Chondrocyte (in vitro differentiated cells): ENCODE data around the gene CERK. TPM values are rescaled to one million over a fixed set of nuclear protein-coding genes. Genes with fewer than 3 reads are reported as not detected.
A peak's percentile ranks its signal among the peaks of the same experiment; 100 is the strongest.

Source experiments
- DNase-seq: peaks from one replicate; pipeline ENCODE4 v3.0.0; 2021; ENCODE audit warnings: mixed read lengths, low spot score
- H3K27ac Mint-ChIP-seq: one replicate; pipeline ENCODE4 v1.8.0; 2021; ENCODE audit warnings: mild to moderate bottlenecking, moderate library complexity, mixed read lengths; ENCODE audit not compliant: unreplicated experiment
- H3K27me3 Mint-ChIP-seq: 2 replicates; pipeline ENCODE4 v1.8.0; 2021; ENCODE audit warnings: low read depth, mixed read lengths
- H3K36me3 Mint-ChIP-seq: 2 replicates; pipeline ENCODE4 v1.8.0; 2021; ENCODE audit warnings: low read depth, mixed read lengths
- H3K4me1 Mint-ChIP-seq: 2 replicates; pipeline ENCODE4 v1.8.0; 2021; ENCODE audit warnings: low read depth, mild to moderate bottlenecking, mixed read lengths
- H3K4me3 Mint-ChIP-seq: one replicate; pipeline ENCODE4 v1.8.0; 2021; ENCODE audit warnings: mild to moderate bottlenecking, moderate library complexity, mixed read lengths; ENCODE audit not compliant: unreplicated experiment
- H3K9me3 Mint-ChIP-seq: 2 replicates; pipeline ENCODE4 v1.8.0; 2021; ENCODE audit warnings: low read depth, mixed read lengths
- CTCF ChIP-seq: fragments of 200-600 bp; sonication (generic); IDR thresholded peaks from 2 replicates; pipeline ENCODE4 v1.5.0; 2021; ENCODE audit warnings: antibody characterized with exemption, mild to moderate bottlenecking, moderate library complexity
- total RNA-seq: library from RNA; stranded (reverse); gene quantifications from 3 replicates; pipeline ENCODE4 v1.2.1, GENCODE V29; 2021

The CERK gene
- total RNA-seq, 1 donor from 2014 or later, result 28.8 TPM

- H3K27ac Mint-ChIP-seq, result no peak overlapping the region
- H3K36me3 Mint-ChIP-seq, result peaks cover 4% of the 10 kb centered on the region
- no peaks in the 10 kb centered on the region for H3K27me3 Mint-ChIP-seq
- no peak for TF ChIP-seq CTCF
- DNase-seq, result no peak
- no peaks in the 10 kb centered on the region for H3K9me3 Mint-ChIP-seq
- no peak overlapping the region for H3K4me3 Mint-ChIP-seq
- H3K4me1 Mint-ChIP-seq, result peaks cover 28% of the 10 kb centered on the region
Measured at GRCh38 chr22:46727813-46728364, 10.2 kb downstream of the CERK start.

- no peak for TF ChIP-seq CTCF
- Mint-ChIP-seq H3K9me3 (no peaks in the 10 kb centered on the region), H3K4me1 (peaks cover 28% of the 10 kb centered on the region), H3K27me3 (no peaks in the 10 kb centered on the region), H3K27ac (no peak overlapping the region), H3K36me3 (peaks cover 4% of the 10 kb centered on the region), H3K4me3 (no peak overlapping the region)
- DNase-seq, result no peak
Measured at GRCh38 chr22:46726986-46727317, 11.1 kb downstream of the CERK start.

GRCh38 chr22:46726066-46726985, 11.7 kb downstream of the CERK start:
- no peak for TF ChIP-seq CTCF
- no peaks in the 10 kb centered on the region for H3K9me3 Mint-ChIP-seq

GRCh38 chr22:46725096-46725495, 13.0 kb downstream of the CERK start:
- Mint-ChIP-seq H3K27me3 (no peaks in the 10 kb centered on the region), H3K27ac (no peak overlapping the region), H3K4me1 (peaks cover 12% of the 10 kb centered on the region), H3K4me3 (no peak overlapping the region), H3K36me3 (peaks cover 1% of the 10 kb centered on the region), H3K9me3 (no peaks in the 10 kb centered on the region)
- TF ChIP-seq CTCF, result no peak
- DNase-seq, result no peak

More at GRCh38 chr22:46726066-46726985, 11.7 kb downstream of the CERK start:
- Mint-ChIP-seq H3K4me1 (peaks cover 22% of the 10 kb centered on the region), H3K27me3 (no peaks in the 10 kb centered on the region), H3K27ac (peak overlapping the region; percentile 27), H3K36me3 (peaks cover 1% of the 10 kb centered on the region), H3K4me3 (no peak overlapping the region)
- no peak for DNase-seq

- Mint-ChIP-seq H3K4me1 (peaks cover 12% of the 10 kb centered on the region), H3K4me3 (no peak overlapping the region), H3K27me3 (no peaks in the 10 kb centered on the region), H3K36me3 (peaks cover 6% of the 10 kb centered on the region), H3K9me3 (no peaks in the 10 kb centered on the region), H3K27ac (no peak overlapping the region)
- DNase-seq, result no peak
- no peak for TF ChIP-seq CTCF
Measured at GRCh38 chr22:46723882-46724281, 14.2 kb downstream of the CERK start.
